ENCODE data around the gene CT83. TPM values are rescaled to one million over a fixed set of nuclear protein-coding genes. Genes with fewer than 3 reads are reported as not detected.

The CT83 gene
- not detected in 2 replicates for polyA plus RNA-seq

GRCh38 chrX:116462822-116463221 is at the start of gene CT83:
Gene CT83, minus strand, starts transcription at chrX:116462976. Its CDS starts 120 bp downstream, at chrX:116462856.

GRCh38 chrX:116436358-116436816 is 26.4 kb downstream of the CT83 start, which contains the start of gene SLC6A14:
Gene SLC6A14, plus strand, starts transcription at chrX:116436606. Its CDS starts 104 bp downstream, at chrX:116436710.

Other genes with a start within 250 kb of the CT83 start
- not detected in 2 replicates for gene SLC6A14, start 26.4 kb downstream of the CT83 start, polyA plus RNA-seq

All from Purkinje cell (primary cell).